Purkinje cell (primary cell): ENCODE data around the gene MAPK4. TPM values are rescaled to one million over a fixed set of nuclear protein-coding genes. Genes with fewer than 3 reads are reported as not detected.

Experiments used
- polyA plus RNA-seq: library from polyadenylated mRNA; unstranded; fragments of >200 nt; fragmentation: Nextera tagmentation; gene quantifications from 2 replicates; pipeline ENCODE4 v1.2.1, GENCODE V29; 2014

MAPK4 gene
- polyA plus RNA-seq = 4.3 and 5.9 TPM in 2 replicates

GRCh38 chr18:50559752-50560680 is at the start of gene MAPK4:
TSS of gene MAPK4 (plus strand) at chr18:50560087. CDS start at chr18:50663959, 103,872 bp downstream.

Other genes with a start within 250 kb of the MAPK4 start
- gene SKA1, start 185.0 kb upstream of the MAPK4 start, polyA plus RNA-seq = 0.71 TPM in 1 of 2 replicates, not detected in the other